Measurements from ENCODE around the gene GRK7. TPM values are rescaled to one million over a fixed set of nuclear protein-coding genes. Genes with fewer than 3 reads are reported as not detected.

Gene GRK7
- total and polyA plus RNA-seq, 8 donors = 0.05 to 0.37 (median 0.29) TPM; not detected in 5

DNA sequence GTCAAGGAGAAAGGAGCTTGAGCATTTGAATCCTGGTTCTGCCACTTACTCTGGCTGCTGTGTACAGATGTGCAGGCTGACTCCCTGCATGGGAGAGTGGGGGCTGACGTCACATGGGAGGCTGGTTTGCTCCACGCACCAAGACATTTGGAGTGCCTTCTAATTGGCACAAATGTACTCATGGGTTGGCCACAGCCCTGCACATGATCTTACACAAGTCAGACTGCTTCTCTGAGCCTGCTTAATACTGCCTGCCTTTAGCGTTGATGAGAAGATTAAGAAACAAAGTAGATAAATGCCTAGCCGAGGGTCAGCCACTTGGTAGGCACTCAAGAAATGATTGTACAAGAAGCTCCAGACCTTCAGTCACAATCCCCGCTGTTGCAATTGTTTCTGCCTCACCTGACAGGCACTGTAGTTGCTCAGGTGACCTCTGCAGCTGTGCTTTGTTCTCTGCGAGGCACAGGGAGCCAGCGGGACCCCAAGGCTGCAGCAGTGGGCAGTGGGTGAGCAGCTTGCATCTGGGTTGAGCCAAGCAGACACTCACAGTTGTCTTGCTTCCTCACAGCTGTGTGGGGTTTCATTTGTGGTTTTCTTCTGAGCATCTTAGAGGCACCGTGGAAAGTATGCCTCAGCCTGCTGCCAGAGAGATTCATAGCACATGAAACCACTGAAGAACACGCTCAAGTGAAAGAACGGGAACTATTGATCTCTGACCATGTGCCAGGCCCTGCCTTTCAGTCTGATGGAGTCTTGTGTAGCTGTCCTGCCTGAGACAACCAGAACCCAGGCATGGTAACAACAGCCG is 33.1 kb downstream of the GRK7 start:
- no peaks in the 10 kb centered on the region for H3K36me3 ChIP-seq
- WGBS, 5 donors = 61 to 72% (median 67%) methylated on average over 11 of the region's 11 CpGs
- H3K4me1 ChIP-seq = peaks cover 13 to 33% (median 28%) of the 10 kb centered on the region in 4 donors
- intact Hi-C loops (cut with DNase I; ENCODE audit: low total_unique reads) = no loop called here
- TF ChIP-seq POLR2AphosphoS5 (IDR thresholded peaks at IDR 0.05) (peak in 1 of 3 donors; percentile 75), POLR2A (IDR thresholded peaks at IDR 0.05) (no peak)
- no peaks in the 10 kb centered on the region for H3K27me3 ChIP-seq
- no peaks in the 10 kb centered on the region for H3K9me3 ChIP-seq
- peak overlapping the region; percentile 59 to 84 (median 83) for H3K27ac ChIP-seq
- peak overlapping the region in 2 of 4 donors; percentile 45 to 48 for H3K4me3 ChIP-seq
- DNase-seq = peak in 1 of 2 donors; percentile 69

DNA sequence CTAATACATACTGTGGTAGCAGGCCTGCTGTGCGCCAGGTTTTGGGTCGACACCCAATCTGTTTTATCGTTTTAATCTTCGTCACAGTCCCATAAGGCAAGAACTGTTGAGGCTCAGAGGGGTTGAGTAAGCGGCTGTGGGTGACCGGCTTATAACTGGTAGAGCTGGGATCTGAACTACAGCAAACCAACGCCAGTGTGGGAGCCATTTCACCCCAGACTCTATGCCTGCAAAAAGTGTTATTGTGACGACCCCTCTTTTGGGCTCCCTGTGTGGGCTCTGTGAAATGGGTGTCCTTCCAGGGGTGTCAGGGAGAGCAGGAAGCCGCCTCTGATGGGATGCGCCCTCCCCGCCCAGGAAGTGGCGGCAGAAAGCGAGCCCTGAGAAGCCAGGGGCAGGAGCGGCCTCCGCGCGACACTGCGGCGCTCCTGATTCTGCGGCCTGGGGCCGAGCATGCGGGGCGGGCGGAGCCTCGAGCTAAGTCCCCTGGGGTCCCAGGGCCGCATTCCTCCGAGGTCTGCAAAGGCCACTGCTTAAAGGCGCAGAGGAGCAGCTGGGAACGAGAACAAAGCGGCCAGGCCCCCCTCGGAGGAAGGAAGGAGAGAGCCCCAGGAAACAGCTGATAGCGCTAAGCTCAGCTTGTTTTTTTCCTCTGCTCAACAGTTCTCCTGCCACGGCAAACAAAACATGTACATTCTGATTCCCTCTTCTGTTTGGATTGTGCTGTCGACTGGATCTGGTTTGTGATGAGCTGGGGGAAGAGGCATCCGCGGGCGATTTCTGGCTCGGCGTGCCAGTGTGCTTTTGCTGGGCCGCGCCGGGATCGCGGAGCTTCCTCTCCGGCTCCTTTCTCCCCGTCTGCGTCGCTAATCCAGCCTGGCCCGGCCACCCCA is 33.9 kb downstream of the GRK7 start:
- Histone ChIP-seq H3K4me1 (peaks cover 13 to 33% (median 28%) of the 10 kb centered on the region in 4 donors), H3K4me3 (peak overlapping the region; percentile 39 to 48 (median 46)), H3K36me3 (no peaks in the 10 kb centered on the region), H3K27ac (peak overlapping the region; percentile 59 to 84 (median 83)), H3K9me3 (no peaks in the 10 kb centered on the region), H3K27me3 (no peaks in the 10 kb centered on the region)
- WGBS, 5 donors = 14 to 17% (median 16%) methylated on average over 38 to 49 of the region's 49 CpGs
- intact Hi-C loops (cut with DNase I; ENCODE audit: low total_unique reads) = no loop called here
- DNase-seq = peak; percentile 31 to 83
- TF ChIP-seq POLR2A (IDR thresholded peaks at IDR 0.05) (no peak), EP300 (IDR thresholded peaks at IDR 0.05) (no peak), POLR2AphosphoS5 (IDR thresholded peaks at IDR 0.05) (no peak)
- TF ChIP-seq, protein P1, sequence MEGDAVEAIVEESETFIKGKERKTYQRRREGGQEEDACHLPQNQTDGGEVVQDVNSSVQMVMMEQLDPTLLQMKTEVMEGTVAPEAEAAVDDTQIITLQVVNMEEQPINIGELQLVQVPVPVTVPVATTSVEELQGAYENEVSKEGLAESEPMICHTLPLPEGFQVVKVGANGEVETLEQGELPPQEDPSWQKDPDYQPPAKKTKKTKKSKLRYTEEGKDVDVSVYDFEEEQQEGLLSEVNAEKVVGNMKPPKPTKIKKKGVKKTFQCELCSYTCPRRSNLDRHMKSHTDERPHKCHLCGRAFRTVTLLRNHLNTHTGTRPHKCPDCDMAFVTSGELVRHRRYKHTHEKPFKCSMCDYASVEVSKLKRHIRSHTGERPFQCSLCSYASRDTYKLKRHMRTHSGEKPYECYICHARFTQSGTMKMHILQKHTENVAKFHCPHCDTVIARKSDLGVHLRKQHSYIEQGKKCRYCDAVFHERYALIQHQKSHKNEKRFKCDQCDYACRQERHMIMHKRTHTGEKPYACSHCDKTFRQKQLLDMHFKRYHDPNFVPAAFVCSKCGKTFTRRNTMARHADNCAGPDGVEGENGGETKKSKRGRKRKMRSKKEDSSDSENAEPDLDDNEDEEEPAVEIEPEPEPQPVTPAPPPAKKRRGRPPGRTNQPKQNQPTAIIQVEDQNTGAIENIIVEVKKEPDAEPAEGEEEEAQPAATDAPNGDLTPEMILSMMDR (IDR thresholded peaks at IDR 0.05) = no peak

GRCh38 chr3:141797819-141798447 is 34.7 kb downstream of the GRK7 start:
- 65 to 77% (median 68%) methylated on average over 8 to 10 of the region's 10 CpGs for whole genome bisulfite sequencing, 5 donors
- TF ChIP-seq, protein P1 (IDR thresholded peaks at IDR 0.05) = no peak
- TF ChIP-seq POLR2A (IDR thresholded peaks at IDR 0.05) (no peak), EP300 (IDR thresholded peaks at IDR 0.05) (no peak), POLR2AphosphoS5 (IDR thresholded peaks at IDR 0.05) (no peak)
- Histone ChIP-seq H3K27ac (peak overlapping the region in 4 of 5 donors; percentile 73 to 84 (median 84)), H3K4me3 (peak overlapping the region; percentile 39 to 48 (median 46)), H3K36me3 (no peaks in the 10 kb centered on the region), H3K9me3 (no peaks in the 10 kb centered on the region), H3K4me1 (peaks cover 13 to 33% (median 28%) of the 10 kb centered on the region in 4 donors), H3K27me3 (no peaks in the 10 kb centered on the region)
- DNase-seq = no peak
- intact Hi-C loops (cut with DNase I; ENCODE audit: low total_unique reads) = no loop called here

GRCh38 chr3:141798448-141798845 is 35.2 kb downstream of the GRK7 start:
- TF ChIP-seq POLR2A (IDR thresholded peaks at IDR 0.05) = no peak
- TF ChIP-seq, protein P1 (IDR thresholded peaks at IDR 0.05) = no peak
- no peak for TF ChIP-seq EP300 (IDR thresholded peaks at IDR 0.05)
- TF ChIP-seq POLR2AphosphoS5 (IDR thresholded peaks at IDR 0.05) = no peak
- 53 to 64% (median 57%) methylated on average over 11 of the region's 11 CpGs for WGBS, 5 donors
- Histone ChIP-seq H3K9me3 (no peaks in the 10 kb centered on the region), H3K36me3 (no peaks in the 10 kb centered on the region), H3K4me1 (peaks cover 13 to 33% (median 28%) of the 10 kb centered on the region in 4 donors), H3K27ac (peak overlapping the region in 3 of 5 donors; percentile 83 to 84 (median 84)), H3K4me3 (no peak overlapping the region), H3K27me3 (no peaks in the 10 kb centered on the region)
- peak in 1 of 2 donors; percentile 77 for DNase-seq
- intact Hi-C loops (cut with DNase I; ENCODE audit: low total_unique reads) = no loop called here

All from stomach (tissue), 9 donors.